HuH-7.5 (cell line): ENCODE data around the gene ZFYVE28.

Source experiments
- DNase-seq: peaks from one replicate; pipeline ENCODE4 v3.0.0; 2011; ENCODE audit warnings: low spot score

Gene ZFYVE28

DNA sequence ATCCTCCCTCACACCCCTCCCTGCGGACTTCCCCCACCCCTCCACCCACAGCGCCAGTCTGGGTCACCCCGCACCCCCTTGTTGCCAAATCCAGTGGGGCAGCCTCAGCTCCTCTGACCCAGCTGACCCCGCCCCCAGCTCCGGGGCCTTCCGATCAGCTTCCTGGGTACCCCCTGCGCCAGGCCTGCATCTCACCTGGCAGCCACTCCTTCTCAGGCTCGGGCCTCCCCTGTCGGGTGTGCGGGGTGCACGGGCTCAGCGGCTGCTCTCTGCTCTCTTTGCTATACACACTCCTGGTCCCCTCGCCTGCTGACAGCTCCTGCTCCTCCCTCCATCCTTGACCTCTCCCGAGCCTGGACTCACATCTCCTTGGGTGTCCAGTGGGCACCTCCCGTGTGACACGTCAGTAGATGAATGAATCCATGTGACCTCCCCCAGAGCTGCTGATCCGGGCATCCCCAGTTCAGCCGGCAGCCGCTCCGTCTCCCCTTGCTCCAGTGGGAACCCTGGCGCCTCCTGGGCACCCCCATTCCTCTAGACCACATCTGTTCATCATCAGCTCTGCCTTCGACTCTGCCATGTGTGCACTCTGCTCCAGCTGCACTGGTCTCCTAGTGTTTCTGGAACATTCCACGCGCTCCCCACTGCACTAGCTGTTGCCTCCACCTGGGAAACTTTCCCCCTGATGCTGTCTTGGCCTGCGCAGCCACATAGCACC, 10.2 kb upstream of the ZFYVE28 start:
- DNase-seq: no peak

DNA sequence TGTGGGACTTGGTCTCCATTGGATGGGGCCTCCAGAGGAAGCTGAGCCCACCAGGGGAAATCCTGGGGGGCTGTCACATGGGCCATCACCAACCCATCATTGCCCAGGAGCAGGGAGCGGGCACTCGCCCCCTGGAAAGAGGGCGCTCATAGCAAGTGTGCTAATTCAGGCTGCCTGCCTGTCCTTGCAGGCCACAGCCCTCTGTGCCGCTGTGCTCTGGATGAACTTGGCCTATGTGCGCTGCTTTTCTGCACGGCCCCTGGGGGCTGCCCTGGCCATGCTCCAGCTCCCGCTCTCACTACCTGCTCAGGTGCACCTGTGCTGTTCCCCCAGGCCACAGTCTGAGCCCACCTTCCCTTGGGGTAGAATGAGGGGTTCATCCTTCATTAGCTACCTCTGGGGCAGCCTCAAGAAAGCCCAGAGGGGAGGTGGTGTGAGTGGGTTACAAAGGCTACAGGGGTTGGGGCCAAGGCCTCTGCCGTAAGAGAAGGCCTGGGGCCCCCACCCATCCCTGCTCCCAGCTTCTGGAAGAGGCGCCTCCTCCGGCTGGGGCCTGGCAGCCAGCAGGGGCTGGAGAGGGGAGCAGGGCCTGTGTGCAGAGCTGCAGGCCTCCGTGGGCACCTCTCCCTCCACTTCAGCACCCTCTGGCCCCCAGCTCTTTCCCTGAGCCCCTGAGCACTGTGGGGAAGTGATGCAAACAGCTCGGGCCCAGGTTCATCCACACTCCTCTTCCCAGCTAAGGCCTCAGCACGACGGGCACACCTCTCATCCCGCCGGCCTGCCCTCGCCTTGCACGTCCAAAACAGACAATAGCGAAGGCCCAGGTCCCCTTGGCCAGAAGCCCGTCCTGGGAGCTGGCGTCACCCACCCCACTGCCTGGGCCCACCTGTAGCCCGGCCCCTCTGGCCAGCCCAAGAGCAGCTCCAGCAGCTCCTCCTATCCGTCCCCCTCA, 9.2 kb upstream of the ZFYVE28 start:
- DNase-seq: no peak

DNA sequence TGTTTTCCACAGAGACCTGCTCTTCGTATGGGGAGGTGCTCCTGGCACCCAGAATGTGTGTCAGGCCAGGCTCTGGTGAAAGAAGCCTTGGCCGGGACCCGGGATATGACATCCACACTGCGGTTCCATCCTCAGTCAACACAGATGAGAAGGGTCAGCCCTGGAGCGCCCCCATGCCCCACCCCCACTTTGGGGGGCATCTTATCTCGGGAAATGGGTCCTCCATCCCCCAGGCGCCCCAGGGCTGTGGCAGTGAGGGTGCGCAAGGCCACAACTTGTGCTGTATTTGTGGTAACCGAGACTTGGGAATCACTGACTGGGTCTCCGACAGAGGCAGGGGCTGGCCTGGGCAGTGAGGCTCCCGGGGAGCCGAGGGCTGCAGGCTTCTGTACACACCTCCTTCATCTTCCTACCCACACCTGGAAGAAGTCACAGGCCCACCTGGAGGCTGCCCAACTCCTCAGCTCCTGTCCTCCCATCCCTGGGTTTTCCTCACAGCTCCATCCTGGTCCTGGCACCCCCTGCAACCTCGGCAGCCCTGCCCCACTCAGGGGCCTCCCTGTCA, 8.3 kb upstream of the ZFYVE28 start:
- no peak for DNase-seq

DNA sequence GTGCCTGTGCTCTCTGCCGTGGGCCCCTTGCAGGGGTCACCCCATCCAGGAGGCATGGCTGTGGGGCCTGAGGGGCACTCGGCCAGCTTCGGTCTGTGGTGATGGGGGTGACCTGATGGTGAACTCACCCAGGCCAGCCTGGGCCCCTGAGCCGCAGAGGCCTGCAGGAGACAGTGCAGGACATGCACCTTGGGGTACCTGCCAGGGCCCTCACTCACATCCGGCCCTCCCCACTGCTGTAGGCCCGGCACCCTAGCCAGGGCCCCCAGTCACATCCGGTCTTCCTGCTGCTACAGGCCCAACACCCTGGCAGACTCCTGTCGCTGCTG, 7.6 kb upstream of the ZFYVE28 start:
- DNase-seq: no peak

DNA sequence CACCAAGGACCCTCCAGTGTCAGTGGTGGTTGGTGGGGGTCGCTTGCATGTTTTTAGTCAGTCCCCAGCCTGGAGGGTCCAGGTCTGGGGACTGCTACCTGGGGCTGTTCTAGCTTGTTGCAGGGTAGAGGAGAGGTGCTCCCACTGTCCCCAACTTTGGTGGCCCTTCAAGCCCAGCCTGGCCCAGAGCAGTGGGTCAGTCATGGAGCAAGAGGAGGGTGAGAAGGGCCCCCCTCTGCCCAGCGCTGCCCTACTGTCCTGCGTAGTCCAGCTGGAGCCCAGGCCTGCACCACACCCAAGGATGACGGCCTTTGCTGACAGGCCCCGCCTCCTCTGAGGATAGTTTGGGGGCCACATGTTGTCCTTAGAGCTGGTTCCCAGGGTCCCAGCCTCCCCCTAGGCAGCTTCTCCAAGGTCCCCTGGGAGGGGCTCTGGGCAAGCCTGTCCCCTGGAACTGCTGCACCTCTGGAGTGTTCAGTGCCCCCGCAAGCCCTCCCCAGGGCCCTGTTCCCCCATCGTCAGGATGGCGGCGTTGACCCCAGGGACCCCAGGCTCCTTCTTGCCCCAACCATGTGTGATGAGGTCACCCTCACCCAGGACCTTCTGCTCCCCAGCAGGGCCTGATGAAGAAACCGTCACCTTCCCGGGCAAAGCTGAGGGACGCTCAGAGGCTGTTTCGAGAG, 7.1 kb upstream of the ZFYVE28 start:
- no peak for DNase-seq

DNA sequence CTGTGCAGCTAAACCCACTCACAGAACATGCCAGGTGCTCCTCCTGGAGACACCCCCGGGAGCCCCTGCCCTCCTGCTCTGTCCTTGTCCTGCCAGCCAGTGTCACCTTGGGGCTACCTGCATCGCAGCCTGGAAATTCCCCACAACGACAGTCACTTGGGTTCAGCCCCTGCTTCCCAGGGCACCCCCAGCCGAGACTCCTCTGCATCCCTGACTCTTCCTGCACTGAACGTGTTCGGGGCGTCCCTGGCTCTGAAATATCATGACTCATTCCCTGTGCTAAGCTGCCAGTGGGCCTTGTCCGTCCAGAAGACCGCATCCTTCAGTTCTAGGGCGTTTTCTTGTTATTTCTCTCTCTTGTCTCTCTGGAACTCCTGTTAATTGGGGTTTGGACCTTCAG, 6.1 kb upstream of the ZFYVE28 start:
- no peak for DNase-seq

DNA sequence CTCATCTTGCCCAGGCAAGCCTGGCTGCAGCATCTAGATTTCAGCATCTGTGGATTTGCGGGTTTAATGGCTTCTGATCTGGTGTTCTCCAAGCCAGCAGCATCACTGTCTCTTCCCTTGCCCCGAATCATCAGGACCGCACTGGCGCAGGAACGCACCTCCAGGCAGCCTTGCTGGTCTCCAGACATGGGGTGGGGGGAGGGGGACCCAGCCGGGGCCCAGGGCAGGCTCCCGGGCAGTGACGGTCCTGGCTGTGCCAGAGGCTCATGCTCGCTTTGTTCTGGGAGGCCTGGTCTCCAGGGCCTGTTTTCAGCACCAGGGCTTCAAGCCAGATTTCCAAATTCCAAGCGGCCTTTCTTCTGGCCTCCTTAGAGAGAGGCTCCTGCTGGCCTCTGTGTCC, 5.2 kb upstream of the ZFYVE28 start:
- DNase-seq: no peak

DNA sequence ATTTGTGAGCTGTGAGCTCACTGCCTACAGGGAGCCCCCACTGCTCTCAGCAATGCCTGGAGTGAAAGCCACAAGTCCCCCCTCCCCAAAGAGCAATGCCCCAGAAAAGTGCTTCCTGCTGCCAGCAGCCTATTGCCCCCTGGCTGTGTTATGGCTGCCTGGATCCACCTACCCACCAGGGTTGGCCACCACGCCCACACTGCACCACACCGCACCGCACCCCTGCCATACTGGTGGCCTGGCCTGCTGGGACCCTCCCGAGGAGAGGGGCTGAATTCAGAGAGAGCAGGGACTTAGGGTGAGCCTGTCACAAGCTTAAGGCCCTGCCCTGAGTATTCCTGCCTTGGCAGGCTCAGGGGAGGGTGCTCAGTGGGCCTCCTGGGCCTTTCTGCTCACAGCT, 4.6 kb upstream of the ZFYVE28 start:
- DNase-seq: no peak

DNA sequence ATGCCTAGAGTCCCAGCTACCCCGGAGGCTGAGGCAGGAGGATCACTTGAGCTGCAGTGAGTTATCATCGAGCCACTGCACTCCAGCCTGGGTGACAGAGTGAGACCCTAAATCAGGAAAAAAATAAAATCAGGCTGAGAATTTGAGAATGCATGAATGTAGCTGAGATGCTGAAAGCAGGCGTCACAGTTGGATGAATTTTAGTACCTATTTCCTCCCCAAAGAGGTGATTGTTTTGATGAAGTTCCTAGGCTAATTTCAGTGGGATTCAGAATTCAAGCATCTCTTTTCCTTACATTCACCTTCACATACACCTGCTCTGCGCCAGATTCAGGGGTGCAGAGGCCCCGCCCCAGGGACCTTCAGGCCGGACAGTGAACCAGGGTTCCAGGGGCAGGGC, 3.5 kb upstream of the ZFYVE28 start:
- no peak for DNase-seq

DNA sequence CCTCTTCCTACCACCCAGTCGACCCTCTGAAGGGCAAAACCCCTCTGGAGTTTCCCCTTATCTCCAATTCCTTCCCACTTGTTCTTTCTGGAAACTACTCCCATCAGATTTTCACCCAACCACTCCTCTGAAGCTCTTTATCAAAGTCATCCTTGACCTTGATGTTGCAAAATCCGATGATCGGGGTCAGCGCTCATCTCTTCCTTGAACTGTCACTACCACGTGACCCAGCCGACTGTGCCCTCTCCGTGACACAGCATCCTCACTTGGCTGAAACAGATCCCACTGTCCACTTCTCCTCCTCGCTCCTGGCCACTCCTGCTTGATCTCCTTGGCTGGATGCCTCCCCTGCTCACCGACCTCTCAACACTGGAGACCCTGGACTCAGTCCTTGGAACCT, 1.4 kb upstream of the ZFYVE28 start:
- DNase-seq: no peak

DNA sequence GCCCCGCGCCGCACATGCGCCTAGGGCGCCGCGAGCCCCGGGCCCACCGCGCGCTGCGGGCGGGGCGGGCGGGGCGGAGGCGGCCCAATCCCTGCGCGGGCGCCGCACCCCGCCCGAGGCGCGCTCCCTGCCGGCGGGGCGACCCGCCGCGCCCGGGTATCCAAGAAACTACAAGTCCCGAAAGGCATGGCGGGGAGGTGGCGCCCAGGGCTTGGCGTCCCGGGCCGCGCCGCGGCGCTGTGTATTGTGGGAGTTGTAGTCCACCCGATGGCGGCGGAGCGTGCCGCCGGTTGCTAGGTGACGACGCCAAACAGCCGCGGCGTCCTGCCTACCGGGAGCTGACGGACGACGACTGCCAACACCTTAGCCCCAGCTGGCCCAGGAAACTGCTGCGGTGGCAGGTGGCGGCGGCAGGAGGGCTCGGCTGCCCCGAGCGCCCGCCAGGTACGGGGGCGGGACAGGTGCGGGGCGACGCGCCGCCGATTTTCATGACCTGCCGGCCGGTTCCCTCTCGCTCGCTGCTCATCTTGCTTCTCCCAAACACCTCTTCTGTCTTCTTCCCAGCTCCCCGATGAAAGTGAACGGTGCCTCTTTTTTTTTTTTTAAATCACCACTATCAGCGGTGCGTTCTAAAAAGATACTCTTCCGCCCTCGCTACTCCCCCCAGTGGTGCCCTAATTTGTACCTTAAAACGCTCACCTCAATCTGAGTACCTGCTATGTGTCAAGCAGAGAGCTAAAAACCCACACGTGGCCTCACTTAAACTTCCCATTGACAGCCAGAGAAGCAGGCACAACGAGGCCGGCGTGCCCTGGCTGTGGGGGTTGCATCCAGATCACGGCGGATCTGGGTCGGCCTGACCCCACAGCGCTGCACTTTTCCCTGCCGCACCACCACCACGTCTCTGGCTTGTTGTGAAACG, 466 bp upstream of the ZFYVE28 start, which contains the start of gene CFAP99:
CFAP99 (plus strand) TSS at position 306 of the 922 bp plus-strand sequence.
- peak; percentile 97 for DNase-seq

DNA sequence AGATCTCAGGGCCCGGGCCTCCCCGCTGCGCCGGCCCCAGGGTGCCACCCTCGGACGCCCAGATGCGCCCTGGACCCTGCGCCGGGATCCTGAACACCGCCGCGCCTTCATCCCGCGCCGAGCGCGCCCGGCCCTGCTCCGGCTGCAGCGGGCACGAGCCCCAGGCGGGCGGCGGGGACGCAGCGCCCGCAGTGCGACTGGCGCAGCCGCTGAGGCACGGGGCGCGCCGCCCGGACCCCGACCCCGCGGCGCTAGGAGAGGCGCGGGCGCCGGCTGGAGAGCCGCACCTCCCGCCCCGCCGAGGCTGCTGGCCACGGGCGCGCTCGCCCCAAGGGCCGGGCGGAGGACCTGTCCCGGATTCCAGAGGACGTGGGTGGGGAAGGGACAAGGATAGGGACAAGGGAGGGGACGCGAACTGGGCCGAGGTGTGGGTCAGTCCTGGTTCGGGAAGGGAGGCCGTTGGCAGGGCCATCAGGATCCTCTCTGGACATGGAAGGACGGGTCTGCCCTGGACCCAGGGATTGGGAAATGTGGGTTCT, 1.1 kb downstream of the ZFYVE28 start:
- DNase-seq: no peak

DNA sequence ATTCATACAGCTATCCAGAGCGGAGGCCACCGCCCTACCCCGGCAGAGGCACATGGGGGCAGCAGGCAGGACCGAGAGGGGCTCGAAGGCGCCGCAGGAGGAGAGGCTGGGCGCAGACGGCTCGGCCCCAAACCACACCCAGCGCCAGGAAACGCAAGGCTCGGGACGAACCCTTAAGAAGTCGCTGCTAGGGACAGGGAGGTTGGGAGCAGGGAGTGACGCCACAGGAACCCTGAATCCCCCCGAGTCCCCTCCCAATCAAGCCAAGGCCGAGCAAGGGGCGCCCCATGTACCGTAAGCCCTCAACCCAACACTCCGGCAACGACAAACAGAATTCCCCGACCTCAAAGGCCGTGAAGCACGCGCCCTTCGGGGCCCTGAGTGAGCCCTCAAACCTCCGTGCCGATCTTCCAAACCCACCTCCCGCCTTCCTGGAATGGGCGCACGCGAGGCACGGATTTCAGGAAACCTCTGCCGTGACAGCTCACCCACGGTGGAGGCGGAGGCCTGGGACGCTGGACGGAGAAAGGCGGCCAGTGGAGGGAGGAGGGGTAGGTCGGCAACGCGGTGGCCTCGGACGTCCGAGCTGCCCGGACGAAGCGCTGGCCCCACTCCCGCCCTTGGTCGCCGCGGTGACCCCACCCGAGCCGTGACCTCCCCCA, 1.8 kb downstream of the ZFYVE28 start:
- no peak for DNase-seq

DNA sequence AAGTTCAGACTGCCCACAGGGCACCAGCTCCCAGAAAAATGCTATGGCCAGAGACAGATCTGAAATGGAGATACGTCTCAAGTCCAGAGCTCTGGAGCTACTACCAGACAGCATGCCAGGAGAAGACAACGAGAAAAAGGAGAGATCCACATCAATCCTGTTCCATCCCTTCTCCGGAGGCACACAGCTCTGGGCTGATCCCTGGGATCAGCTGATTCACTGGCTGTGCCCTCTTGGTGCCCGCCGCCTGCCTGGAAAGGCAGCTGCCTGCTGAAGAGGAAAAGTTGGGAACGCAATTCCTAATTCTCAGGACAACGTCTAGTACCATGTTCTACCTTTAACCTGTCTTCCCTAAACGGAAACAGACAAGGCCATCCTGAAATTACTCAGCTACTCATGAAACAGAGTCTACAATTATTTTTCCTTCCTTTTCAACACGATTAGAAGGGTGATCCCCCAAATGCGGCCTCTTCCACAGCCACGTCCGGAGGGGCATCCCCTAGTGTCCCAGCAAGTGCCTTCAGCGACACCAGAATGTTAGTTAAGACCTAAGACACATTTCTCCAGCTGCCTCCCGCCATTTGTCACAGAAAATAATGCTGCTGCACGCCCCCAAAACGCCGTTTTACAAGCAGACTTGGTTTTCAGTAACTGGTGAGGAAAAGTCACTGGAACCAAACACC, 2.4 kb downstream of the ZFYVE28 start:
- DNase-seq: no peak

DNA sequence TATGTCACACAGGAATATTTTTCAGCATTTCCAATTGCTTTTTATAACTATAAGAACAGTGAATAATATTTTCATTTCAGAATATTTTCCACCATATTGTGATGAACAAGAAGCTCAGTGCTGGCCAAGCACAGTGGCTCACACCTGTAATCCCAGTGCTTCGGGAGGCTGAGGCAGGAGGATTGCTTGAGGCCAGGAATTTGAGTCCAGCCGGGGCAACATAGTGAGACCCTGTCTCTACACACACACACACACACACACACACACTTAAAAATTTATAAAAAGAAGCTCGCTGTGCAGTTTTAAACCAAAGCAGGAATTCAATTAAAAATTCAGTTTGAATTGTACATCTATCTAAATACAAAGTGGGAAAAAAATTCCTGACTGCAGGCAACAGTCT, 3.2 kb downstream of the ZFYVE28 start:
- DNase-seq: no peak

DNA sequence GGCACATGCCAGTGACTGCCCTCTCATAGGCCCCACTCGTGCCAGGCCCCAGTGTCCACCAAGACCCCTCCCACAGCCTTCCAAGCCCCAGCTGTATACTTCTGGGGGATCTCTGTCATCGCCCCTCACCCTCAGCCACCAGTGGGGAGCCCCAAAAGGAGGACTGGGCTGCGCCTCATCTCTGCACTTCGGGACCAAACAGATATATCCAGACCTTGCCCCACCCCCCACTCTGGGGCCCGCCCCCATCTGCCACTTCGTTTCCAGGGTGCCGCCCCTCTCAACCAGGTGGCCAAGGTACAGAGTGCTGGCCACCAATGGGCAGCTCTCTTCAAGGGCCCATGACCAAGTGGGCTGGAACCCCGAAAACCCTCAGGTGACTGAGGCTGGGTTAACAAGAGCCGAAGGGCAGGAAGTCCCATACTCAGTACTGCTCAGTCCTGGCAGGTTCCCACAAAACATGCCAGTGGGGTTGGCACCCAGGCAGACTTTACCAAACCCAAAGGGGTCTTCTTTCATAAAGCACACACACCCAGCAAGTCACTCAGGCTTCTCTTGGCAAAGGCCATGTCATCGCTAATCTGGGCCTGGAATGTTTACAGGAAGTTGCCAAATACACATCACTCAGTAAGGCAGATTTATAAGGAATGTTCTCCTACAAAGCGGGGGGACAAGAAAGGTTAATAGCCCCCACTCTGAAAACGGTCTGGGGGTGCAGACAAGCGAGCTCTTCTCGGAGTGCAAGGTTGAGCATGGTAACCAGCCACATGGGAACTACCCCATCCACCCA, 4.4 kb downstream of the ZFYVE28 start:
- no peak for DNase-seq

DNA sequence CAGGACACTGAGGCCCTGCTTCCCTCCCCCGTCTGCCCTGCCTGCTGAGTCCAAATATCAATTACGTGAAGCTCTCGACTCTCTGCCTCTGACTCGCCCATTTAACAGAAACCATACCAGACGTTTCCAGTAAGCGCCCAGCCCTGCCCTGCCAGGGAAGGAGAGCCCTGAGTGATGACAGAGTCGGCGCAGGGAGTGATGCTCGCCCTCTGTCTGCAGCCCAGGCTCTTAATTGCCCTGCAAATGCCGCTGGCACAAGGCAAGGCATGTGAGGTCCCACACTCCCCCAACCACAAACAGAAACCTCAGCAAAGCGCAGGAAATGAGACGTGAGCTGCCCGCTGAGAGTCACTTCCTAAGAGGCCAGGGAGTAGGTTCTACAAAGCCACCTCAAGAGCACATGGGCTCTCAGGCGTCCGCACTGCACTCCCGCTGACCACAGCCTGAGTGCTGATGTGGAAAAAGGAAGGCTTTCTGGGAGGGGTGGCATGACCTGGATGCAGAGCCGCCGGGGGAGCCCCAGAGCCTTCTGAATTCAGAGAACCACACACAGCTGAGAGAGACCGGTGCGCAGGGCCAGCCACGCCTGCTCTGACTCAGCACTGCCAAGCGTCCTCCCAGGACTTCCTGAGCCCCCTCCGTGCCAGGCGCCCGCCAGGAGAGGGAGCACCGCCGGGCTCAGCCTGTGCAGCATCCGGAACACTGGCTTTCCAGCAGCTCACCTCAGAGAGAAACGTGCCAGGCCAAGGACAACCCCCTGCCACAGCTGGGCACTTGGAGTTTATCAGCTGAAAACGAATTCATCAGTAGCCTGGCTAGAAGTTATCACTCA, 5.3 kb downstream of the ZFYVE28 start:
- peak; percentile 54 for DNase-seq

DNA sequence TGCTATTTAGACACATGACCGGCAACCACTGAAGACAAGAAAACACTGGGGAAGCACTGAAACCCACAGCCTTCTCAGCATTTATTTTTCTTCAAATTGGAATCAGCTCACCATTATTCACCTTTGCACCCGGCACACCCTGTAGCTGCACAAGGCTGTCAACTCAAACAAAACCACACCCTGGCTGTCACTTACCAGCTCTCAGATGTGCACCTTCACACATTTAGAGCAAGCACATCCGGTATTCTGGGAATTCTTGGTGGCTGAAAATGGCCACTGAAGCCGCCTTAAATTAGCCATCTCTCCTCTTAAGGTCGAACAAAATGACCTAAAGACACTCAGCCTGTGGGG, 5.9 kb downstream of the ZFYVE28 start:
- DNase-seq: no peak
